Activated naive CD4-positive, alpha-beta T cell treated with anti-CD3 and anti-CD28 coated beads, Interleukin-2, amount 50 U/mL, for 24 hours (primary cell): ENCODE results near the gene MBD3L4.
"Not testable (repeated sequence)": the region's sequence is repeated elsewhere in the genome, so short reads cannot be mapped to it uniquely, and the experiment has no call there.

ENCODE experiments used
- H3K27ac Mint-ChIP-seq: one replicate; pipeline ENCODE4 v1.8.0; 2021; ENCODE audit warnings: mild to moderate bottlenecking, mixed read lengths
- H3K27me3 Mint-ChIP-seq: one replicate; pipeline ENCODE4 v1.8.0; 2021; ENCODE audit warnings: mixed read lengths
- H3K36me3 Mint-ChIP-seq: one replicate; pipeline ENCODE4 v1.8.0; 2021; ENCODE audit warnings: mixed read lengths
- H3K4me1 Mint-ChIP-seq: one replicate; pipeline ENCODE4 v1.8.0; 2021; ENCODE audit warnings: mixed read lengths
- H3K4me3 Mint-ChIP-seq: one replicate; pipeline ENCODE4 v1.8.0; 2021; ENCODE audit warnings: mild to moderate bottlenecking, mixed read lengths
- H3K9me3 Mint-ChIP-seq: one replicate; pipeline ENCODE4 v1.8.0; 2021; ENCODE audit warnings: mixed read lengths

MBD3L4 gene

DNA sequence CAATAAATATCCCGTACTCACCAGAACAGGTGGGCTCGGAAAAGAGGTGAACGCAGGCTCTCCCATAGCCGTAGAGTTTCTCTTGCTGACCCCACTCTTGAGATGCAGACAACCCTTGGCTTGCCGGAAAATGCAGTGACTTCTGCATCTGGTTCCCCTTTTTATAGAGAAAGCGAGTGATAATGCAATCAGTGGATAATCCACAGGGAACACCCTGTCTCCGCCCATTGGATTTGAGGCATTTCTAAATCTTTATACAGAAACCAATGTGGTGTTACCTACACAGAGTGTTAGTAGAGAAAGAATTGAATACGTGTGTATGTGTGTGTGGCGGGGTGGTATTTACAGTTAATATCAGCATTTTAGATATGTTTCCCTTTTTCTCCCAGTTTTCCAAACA lies at the start of gene MBD3L4:
Gene MBD3L4 (minus strand): TSS at position 101 of the 400 bp plus-strand sequence. CDS start 35 bp downstream, at position 66.
- H3K4me3 Mint-ChIP-seq, H3K36me3 Mint-ChIP-seq, H3K9me3 Mint-ChIP-seq, H3K4me1 Mint-ChIP-seq, H3K27ac Mint-ChIP-seq, H3K27me3 Mint-ChIP-seq: not testable (repeated sequence)

GRCh38 chr19:7088999-7089398 lies 49.0 kb upstream of the MBD3L4 start:
- H3K27ac Mint-ChIP-seq = no peak overlapping the region
- no peak overlapping the region for H3K4me3 Mint-ChIP-seq
- H3K4me1 Mint-ChIP-seq = peaks cover 11% of the 10 kb centered on the region
- H3K27me3 Mint-ChIP-seq = no peaks in the 10 kb centered on the region
- peaks cover 6% of the 10 kb centered on the region for H3K9me3 Mint-ChIP-seq
- peaks cover 20% of the 10 kb centered on the region for H3K36me3 Mint-ChIP-seq

- peaks cover 3% of the 10 kb centered on the region for H3K4me1 Mint-ChIP-seq
- no peaks in the 10 kb centered on the region for H3K27me3 Mint-ChIP-seq
- H3K27ac Mint-ChIP-seq = peak overlapping the region; percentile 74
- H3K36me3 Mint-ChIP-seq = peaks cover 59% of the 10 kb centered on the region
- H3K4me3 Mint-ChIP-seq = no peak overlapping the region
- peaks cover 19% of the 10 kb centered on the region for H3K9me3 Mint-ChIP-seq
Observed at GRCh38 chr19:7083076-7083956, 43.3 kb upstream of the MBD3L4 start.

- peaks cover 4% of the 10 kb centered on the region for H3K4me1 Mint-ChIP-seq
- H3K27me3 Mint-ChIP-seq = no peaks in the 10 kb centered on the region
- H3K9me3 Mint-ChIP-seq = peaks cover 16% of the 10 kb centered on the region
- peak overlapping the region; percentile 11 for H3K4me3 Mint-ChIP-seq
- H3K27ac Mint-ChIP-seq = no peak overlapping the region
- peaks cover 69% of the 10 kb centered on the region for H3K36me3 Mint-ChIP-seq
Observed at GRCh38 chr19:7078008-7078407, 38.0 kb upstream of the MBD3L4 start.

DNA sequence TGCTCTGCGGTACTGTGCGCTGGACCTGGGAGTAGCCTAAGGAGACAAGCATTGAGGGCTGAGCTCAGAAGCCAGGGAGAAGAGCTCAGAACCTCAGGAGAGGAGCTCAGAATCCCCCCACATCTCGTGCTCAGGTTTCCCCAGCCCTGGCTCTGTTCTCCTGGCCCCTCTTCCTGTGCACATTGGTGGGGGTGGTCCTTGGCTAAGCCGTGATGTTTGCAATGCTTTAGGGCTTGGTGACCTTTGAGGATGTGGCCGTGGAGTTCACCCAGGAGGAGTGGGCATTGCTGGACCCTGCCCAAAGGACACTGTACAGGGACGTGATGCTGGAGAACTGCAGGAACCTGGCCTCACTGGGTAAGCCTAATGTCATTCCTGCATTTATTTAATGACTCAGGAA lies 36.2 kb upstream of the MBD3L4 start:
- Mint-ChIP-seq H3K9me3 (peaks cover 14% of the 10 kb centered on the region), H3K4me3 (no peak overlapping the region), H3K27me3 (no peaks in the 10 kb centered on the region), H3K36me3 (peaks cover 65% of the 10 kb centered on the region), H3K27ac (no peak overlapping the region), H3K4me1 (peaks cover 13% of the 10 kb centered on the region)

GRCh38 chr19:7074705-7075282 lies 34.8 kb upstream of the MBD3L4 start:
- Mint-ChIP-seq H3K27ac (no peak overlapping the region), H3K9me3 (peaks cover 14% of the 10 kb centered on the region), H3K4me3 (no peak overlapping the region), H3K36me3 (peaks cover 60% of the 10 kb centered on the region), H3K27me3 (no peaks in the 10 kb centered on the region), H3K4me1 (peaks cover 18% of the 10 kb centered on the region)

- Mint-ChIP-seq H3K4me3 (peak overlapping the region; percentile 40), H3K36me3 (peaks cover 40% of the 10 kb centered on the region), H3K27me3 (no peaks in the 10 kb centered on the region), H3K9me3 (peaks cover under 1% of the 10 kb centered on the region), H3K27ac (peak overlapping the region; percentile 47), H3K4me1 (peaks cover 23% of the 10 kb centered on the region)
Observed at GRCh38 chr19:7072541-7072940, 32.6 kb upstream of the MBD3L4 start.

- Mint-ChIP-seq H3K4me3 (peak overlapping the region; percentile 98), H3K27ac (peak overlapping the region; percentile 98), H3K9me3 (no peaks in the 10 kb centered on the region), H3K27me3 (no peaks in the 10 kb centered on the region), H3K36me3 (peaks cover 19% of the 10 kb centered on the region), H3K4me1 (peaks cover 23% of the 10 kb centered on the region)
Observed at GRCh38 chr19:7069904-7070226, 29.9 kb upstream of the MBD3L4 start.

GRCh38 chr19:7069042-7069903 lies 29.3 kb upstream of the MBD3L4 start, which contains the start of gene ZNF557:
TSS of gene ZNF557 (plus strand) at chr19:7069703. CDS start at chr19:7075075, 5,372 bp downstream.
- Mint-ChIP-seq H3K4me3 (peak within 1 kb of the TSS; percentile 98), H3K9me3 (no peaks in the 10 kb centered on the region), H3K27me3 (no peaks in the 10 kb centered on the region), H3K4me1 (peaks cover 21% of the 10 kb centered on the region), H3K36me3 (peaks cover 16% of the 10 kb centered on the region), H3K27ac (peak within 1 kb of the TSS; percentile 98)

DNA sequence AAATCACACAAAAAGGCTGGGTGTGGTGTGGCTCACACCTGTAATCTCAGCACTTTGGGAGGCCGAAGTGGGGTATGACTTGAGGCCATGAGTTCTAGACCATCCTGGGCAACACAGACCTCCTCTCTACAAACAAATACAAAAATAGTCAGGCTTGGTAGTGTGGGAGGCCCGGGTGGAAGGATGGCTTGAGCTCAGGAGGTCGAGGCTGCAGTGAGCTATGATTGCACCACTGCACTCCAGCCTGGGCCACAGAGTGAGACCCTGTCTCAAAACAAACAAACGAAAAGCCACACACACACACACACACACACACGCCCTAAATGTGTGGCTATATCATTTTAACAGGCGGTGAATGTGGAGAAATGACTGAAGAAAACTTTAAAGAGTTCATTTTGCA lies 28.6 kb upstream of the MBD3L4 start:
- H3K36me3 Mint-ChIP-seq = peaks cover 13% of the 10 kb centered on the region
- H3K9me3 Mint-ChIP-seq = no peaks in the 10 kb centered on the region
- peaks cover 19% of the 10 kb centered on the region for H3K4me1 Mint-ChIP-seq

DNA sequence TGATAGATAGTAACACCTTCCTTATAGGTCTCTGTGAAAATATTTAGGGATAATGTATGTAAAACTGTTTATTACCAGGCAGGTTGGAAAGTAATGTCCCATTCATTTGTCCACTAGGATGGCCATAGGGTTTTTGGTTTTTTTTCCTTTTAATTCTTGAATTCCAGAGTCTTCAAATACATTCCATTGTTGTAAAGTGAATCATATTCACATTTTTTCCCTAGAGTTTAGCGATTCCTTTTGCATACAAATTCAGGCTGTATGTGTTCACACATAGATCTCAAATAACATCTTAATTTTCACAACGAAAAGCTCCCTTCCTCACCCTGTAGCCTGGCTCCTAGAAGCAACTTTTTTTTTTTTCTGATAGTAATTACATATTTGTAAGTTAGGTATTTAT lies 27.7 kb upstream of the MBD3L4 start:
- Mint-ChIP-seq H3K36me3 (peaks cover 12% of the 10 kb centered on the region), H3K4me3 (peak overlapping the region; percentile 7), H3K27ac (no peak overlapping the region), H3K27me3 (no peaks in the 10 kb centered on the region), H3K9me3 (no peaks in the 10 kb centered on the region), H3K4me1 (peaks cover 19% of the 10 kb centered on the region)

More for the DNA sequence above, 28.6 kb upstream of the MBD3L4 start:
- peak overlapping the region; percentile 98 for H3K27ac Mint-ChIP-seq
- H3K4me3 Mint-ChIP-seq = peak overlapping the region; percentile 98
- H3K27me3 Mint-ChIP-seq = no peaks in the 10 kb centered on the region

DNA sequence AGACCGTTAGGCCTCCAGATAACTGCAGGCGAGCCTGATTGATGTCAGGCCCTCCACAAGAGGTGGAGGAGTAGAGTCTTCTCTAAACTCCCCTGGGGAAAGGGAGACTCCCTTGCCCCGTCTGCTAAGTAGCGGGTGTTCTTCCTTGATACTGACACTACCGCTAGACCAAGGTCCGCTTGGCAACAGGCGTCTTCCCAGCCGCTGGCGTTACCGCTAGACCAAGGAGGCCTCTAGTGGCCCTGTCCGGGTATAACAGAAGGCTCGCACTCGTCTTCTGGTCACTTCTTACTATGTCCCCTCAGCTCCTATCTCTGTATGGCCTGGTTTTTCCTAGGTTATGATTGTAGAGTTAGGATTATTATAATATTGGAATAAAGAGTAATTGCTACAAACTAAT lies 27.1 kb upstream of the MBD3L4 start:
- not testable (repeated sequence) for H3K27ac Mint-ChIP-seq, H3K36me3 Mint-ChIP-seq, H3K27me3 Mint-ChIP-seq, H3K4me3 Mint-ChIP-seq, H3K9me3 Mint-ChIP-seq
- H3K4me1 Mint-ChIP-seq = peaks cover 13% of the 10 kb centered on the region

DNA sequence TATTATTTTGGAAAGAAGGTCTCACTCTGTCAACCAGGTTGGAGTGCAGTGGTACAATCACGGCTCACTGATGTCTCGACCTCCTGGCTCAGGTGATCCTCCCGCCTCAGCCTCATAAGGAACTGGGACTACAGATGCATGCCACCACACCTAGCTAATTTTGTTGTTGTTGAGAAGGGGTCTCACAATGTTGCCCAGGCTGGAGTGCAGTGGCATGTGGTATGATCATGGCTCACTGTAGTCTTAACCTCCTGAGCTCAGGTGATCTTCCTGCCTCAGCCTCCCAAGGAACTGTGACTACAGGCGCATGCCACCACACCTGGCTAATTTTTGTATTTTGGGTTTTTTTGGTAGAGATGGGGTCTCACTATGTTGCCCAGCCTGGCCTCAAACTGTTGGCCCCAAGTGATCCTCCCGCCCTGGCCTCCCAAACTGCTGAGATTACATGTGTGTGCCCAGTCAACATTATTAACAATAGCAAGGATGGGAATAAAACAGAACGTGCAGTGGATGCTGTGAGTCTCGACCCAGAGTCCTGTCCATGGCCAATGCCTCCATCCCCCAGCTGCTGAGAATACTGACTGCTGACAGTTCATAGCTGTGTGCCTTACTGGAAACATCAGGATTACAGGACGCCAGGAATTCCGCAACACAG lies 23.9 kb upstream of the MBD3L4 start:
- Mint-ChIP-seq H3K36me3 (no peaks in the 10 kb centered on the region), H3K4me3 (no peak overlapping the region), H3K27me3 (no peaks in the 10 kb centered on the region), H3K4me1 (peaks cover 2% of the 10 kb centered on the region), H3K9me3 (no peaks in the 10 kb centered on the region), H3K27ac (no peak overlapping the region)

GRCh38 chr19:7063339-7063738 lies 23.4 kb upstream of the MBD3L4 start:
- no peaks in the 10 kb centered on the region for H3K4me1 Mint-ChIP-seq
- no peaks in the 10 kb centered on the region for H3K9me3 Mint-ChIP-seq
- no peak overlapping the region for H3K27ac Mint-ChIP-seq
- no peaks in the 10 kb centered on the region for H3K27me3 Mint-ChIP-seq
- H3K4me3 Mint-ChIP-seq = no peak overlapping the region
- H3K36me3 Mint-ChIP-seq = no peaks in the 10 kb centered on the region

GRCh38 chr19:7059977-7060376 lies 20.0 kb upstream of the MBD3L4 start:
- not testable (repeated sequence) for H3K36me3 Mint-ChIP-seq, H3K27ac Mint-ChIP-seq, H3K4me3 Mint-ChIP-seq, H3K9me3 Mint-ChIP-seq, H3K4me1 Mint-ChIP-seq, H3K27me3 Mint-ChIP-seq
